Gastrocnemius medialis (tissue), 4 donors: Measurements from ENCODE around the gene ETFB.

Experiments used
- POLR2A ChIP-seq, 2 donors: fragments of 450-650 bp; IDR thresholded peaks; one replicate each; pipeline ENCODE4 v1.6.1; 2017; ENCODE audit warnings: antibody characterized with exemption in 2 of 2, mild to moderate bottlenecking in 2 of 2, moderate library complexity in 2 of 2
- TF ChIP-seq, protein P1 (sequence below), 5 experiments: fragments of 450-650 bp in 3 of 5; fragments of 200-600 bp in 2 of 5; sonication (generic) in 2 of 5; IDR thresholded peaks in 4 of 5; conservative IDR thresholded peaks in 1 of 5; 1 replicate in 4 of 5; 2 replicates in 1 of 5; pipeline ENCODE4 v1.5.1; 2016 to 2019; ENCODE audit warnings: antibody characterized with exemption in 5 of 5, mild to moderate bottlenecking in 3 of 5, moderate library complexity in 3 of 5

GRCh38 chr19:51320280-51320657, 45.9 kb downstream of the ETFB start:
- no peak for TF ChIP-seq POLR2A (IDR thresholded peaks at IDR 0.05)
- TF ChIP-seq, protein P1, sequence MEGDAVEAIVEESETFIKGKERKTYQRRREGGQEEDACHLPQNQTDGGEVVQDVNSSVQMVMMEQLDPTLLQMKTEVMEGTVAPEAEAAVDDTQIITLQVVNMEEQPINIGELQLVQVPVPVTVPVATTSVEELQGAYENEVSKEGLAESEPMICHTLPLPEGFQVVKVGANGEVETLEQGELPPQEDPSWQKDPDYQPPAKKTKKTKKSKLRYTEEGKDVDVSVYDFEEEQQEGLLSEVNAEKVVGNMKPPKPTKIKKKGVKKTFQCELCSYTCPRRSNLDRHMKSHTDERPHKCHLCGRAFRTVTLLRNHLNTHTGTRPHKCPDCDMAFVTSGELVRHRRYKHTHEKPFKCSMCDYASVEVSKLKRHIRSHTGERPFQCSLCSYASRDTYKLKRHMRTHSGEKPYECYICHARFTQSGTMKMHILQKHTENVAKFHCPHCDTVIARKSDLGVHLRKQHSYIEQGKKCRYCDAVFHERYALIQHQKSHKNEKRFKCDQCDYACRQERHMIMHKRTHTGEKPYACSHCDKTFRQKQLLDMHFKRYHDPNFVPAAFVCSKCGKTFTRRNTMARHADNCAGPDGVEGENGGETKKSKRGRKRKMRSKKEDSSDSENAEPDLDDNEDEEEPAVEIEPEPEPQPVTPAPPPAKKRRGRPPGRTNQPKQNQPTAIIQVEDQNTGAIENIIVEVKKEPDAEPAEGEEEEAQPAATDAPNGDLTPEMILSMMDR (IDR thresholded peaks at IDR 0.05 in 4 of 5, conservative IDR thresholded peaks at IDR 0.05 in 1 of 5), result no peak
